ENCODE results near the gene CHD2.

GRCh38 chr15:93072411-93073394 is 172.6 kb downstream of the CHD2 start:
- TF ChIP-seq CTCF (IDR thresholded peaks at IDR 0.05) (no peak), POLR2A (IDR thresholded peaks at IDR 0.05) (no peak)
